Chondrocyte (in vitro differentiated cells): Measurements from ENCODE around the gene ADGRD1. TPM values are rescaled to one million over a fixed set of nuclear protein-coding genes. Genes with fewer than 3 reads are reported as not detected.

Experiments used
- DNase-seq: peaks from one replicate; pipeline ENCODE4 v3.0.0; 2021; ENCODE audit warnings: mixed read lengths, low spot score
- H3K27ac Mint-ChIP-seq: one replicate; pipeline ENCODE4 v1.8.0; 2021; ENCODE audit warnings: mild to moderate bottlenecking, moderate library complexity, mixed read lengths; ENCODE audit not compliant: unreplicated experiment
- H3K27me3 Mint-ChIP-seq: 2 replicates; pipeline ENCODE4 v1.8.0; 2021; ENCODE audit warnings: low read depth, mixed read lengths
- H3K36me3 Mint-ChIP-seq: 2 replicates; pipeline ENCODE4 v1.8.0; 2021; ENCODE audit warnings: low read depth, mixed read lengths
- H3K4me1 Mint-ChIP-seq: 2 replicates; pipeline ENCODE4 v1.8.0; 2021; ENCODE audit warnings: low read depth, mild to moderate bottlenecking, mixed read lengths
- H3K4me3 Mint-ChIP-seq: one replicate; pipeline ENCODE4 v1.8.0; 2021; ENCODE audit warnings: mild to moderate bottlenecking, moderate library complexity, mixed read lengths; ENCODE audit not compliant: unreplicated experiment
- H3K9me3 Mint-ChIP-seq: 2 replicates; pipeline ENCODE4 v1.8.0; 2021; ENCODE audit warnings: low read depth, mixed read lengths
- total RNA-seq: library from RNA; stranded (reverse); gene quantifications from 3 replicates; pipeline ENCODE4 v1.2.1, GENCODE V29; 2021
- TF ChIP-seq, protein P1 (sequence below): fragments of 200-600 bp; sonication (generic); IDR thresholded peaks from 2 replicates; pipeline ENCODE4 v1.5.0; 2021; ENCODE audit warnings: antibody characterized with exemption, mild to moderate bottlenecking, moderate library complexity

The ADGRD1 gene
- total RNA-seq, 1 donor from 2014 or later: 4.7 TPM

DNA sequence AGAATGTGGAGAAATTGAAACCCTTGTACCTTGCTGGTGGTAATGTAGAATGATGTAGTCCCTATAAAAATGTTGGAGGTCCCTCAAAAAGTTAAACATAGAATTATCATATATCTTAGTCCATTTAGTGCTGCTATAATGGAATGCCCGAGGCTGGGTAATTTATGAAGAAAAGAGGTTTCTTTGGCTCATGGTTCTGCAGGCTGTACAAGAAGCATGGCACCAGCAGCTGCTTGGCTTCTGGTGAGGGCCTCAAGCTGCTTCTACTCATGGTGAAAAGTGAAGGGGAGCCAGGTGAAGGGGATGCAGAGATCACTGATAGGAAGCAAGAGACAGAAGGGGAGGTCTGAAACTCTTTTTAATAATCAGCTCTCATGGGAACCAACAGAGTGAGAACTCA, 233.9 kb downstream of the ADGRD1 start:
- Mint-ChIP-seq H3K27ac (no peak overlapping the region), H3K9me3 (peaks cover 6% of the 10 kb centered on the region), H3K4me1 (no peaks in the 10 kb centered on the region), H3K36me3 (no peaks in the 10 kb centered on the region), H3K4me3 (no peak overlapping the region), H3K27me3 (peaks cover 20% of the 10 kb centered on the region)
- TF ChIP-seq, protein P1, sequence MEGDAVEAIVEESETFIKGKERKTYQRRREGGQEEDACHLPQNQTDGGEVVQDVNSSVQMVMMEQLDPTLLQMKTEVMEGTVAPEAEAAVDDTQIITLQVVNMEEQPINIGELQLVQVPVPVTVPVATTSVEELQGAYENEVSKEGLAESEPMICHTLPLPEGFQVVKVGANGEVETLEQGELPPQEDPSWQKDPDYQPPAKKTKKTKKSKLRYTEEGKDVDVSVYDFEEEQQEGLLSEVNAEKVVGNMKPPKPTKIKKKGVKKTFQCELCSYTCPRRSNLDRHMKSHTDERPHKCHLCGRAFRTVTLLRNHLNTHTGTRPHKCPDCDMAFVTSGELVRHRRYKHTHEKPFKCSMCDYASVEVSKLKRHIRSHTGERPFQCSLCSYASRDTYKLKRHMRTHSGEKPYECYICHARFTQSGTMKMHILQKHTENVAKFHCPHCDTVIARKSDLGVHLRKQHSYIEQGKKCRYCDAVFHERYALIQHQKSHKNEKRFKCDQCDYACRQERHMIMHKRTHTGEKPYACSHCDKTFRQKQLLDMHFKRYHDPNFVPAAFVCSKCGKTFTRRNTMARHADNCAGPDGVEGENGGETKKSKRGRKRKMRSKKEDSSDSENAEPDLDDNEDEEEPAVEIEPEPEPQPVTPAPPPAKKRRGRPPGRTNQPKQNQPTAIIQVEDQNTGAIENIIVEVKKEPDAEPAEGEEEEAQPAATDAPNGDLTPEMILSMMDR: no peak
- DNase-seq: no peak

DNA sequence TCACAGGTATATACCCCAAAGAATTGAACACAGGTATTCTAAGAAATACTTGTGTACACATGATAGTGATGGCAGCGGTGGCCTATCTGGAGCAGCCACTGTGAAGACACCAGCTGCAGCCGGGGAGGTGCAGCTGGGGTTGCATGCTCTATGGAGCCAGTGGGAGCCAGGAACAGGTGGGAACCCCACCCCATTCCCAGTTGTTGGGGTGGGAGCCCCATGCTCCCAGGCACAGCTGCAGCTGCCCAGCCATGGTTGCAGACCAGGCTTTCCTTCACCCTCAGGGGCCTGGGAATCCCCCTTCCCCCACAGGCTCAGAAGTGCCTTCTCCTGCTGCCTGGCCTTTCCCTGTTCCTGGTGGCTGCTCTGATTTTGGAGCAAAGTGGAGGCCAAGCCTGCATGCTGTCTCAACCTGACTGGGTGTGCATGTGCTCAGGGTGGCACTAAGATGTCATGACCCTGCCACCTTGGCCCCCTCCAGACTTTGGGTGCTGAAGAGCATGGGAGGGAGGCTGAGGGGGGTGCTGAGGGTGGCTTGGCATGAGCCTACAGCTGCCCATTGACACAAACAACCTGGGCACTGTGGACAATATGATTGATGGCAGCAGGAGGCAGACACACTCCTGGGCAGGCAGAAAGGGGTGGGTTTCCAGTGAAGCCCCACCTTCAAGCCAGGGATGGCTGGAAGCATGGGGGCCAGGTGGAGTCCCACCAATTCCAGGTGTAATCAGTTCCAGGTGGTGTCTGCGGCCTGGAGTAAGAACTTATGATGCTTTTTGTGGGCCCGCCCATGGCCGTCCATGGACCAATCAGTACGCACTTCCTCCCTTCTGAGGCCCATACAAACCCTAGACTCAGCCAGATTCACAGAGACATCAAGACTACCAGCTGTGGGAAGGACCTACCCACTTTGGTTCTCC, 234.7 kb downstream of the ADGRD1 start:
- Mint-ChIP-seq H3K27ac (no peak overlapping the region), H3K4me3 (no peak overlapping the region), H3K27me3 (peaks cover 28% of the 10 kb centered on the region), H3K4me1 (no peaks in the 10 kb centered on the region), H3K36me3 (no peaks in the 10 kb centered on the region), H3K9me3 (peaks cover 6% of the 10 kb centered on the region)
- TF ChIP-seq, protein P1: no peak
- no peak for DNase-seq

DNA sequence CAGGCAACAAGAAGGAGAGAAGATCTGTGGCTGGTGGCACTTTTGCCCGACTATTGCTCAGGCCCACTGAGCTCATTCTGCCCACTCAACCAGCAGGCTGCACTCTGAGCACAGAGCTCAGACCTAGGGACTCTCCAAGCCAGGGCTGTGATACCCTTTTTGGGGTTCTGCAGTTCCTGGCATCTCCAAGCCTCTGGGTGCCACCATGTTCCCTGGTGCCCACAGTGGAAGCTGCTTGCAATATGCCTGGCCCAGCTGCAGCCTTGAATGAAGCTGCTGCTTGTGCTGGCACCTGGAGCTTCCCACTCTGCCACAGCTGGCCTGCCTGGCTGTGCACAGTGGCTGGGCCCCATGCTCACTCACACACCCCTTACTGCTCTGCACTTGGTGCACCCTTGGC, 236.1 kb downstream of the ADGRD1 start:
- no peak overlapping the region for H3K27ac Mint-ChIP-seq

DNA sequence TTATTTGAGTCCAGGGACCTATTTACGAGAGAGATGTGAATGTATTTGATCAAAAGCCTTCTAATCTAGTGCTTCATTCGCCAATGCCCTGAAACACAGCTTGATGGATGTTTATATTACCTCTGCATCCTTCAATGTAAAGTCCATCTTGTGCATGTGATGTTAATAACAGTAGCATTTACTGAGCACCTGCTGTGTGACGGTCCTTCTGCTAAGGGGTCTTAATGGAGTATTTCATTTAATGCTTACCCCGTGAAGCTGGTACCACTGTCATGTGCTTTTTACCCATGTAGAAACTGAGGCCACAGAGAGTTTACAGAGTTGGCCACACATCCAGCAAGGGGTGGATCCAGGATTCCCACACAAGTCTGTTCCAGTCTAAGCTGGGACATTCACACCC, 237.3 kb downstream of the ADGRD1 start:
- Mint-ChIP-seq H3K27me3 (peaks cover 25% of the 10 kb centered on the region), H3K9me3 (no peaks in the 10 kb centered on the region), H3K4me3 (no peak overlapping the region), H3K4me1 (no peaks in the 10 kb centered on the region), H3K36me3 (no peaks in the 10 kb centered on the region), H3K27ac (no peak overlapping the region)
- DNase-seq: no peak
- TF ChIP-seq, protein P1: no peak

More for the DNA sequence above, 236.1 kb downstream of the ADGRD1 start:
- H3K4me3 Mint-ChIP-seq: no peak overlapping the region
- peaks cover 3% of the 10 kb centered on the region for H3K9me3 Mint-ChIP-seq
- DNase-seq: no peak
- TF ChIP-seq, protein P1: no peak
- no peaks in the 10 kb centered on the region for H3K36me3 Mint-ChIP-seq
- H3K27me3 Mint-ChIP-seq: peaks cover 28% of the 10 kb centered on the region
- no peaks in the 10 kb centered on the region for H3K4me1 Mint-ChIP-seq

Other genes starting within 250 kb of the ADGRD1 start
- gene RIMBP2, start 237.6 kb upstream of the ADGRD1 start, total RNA-seq: 0.18 to 0.92 TPM (median 0.30 TPM) in 3 replicates
- 28.4 to 42.6 TPM (median 40.4 TPM) in 3 replicates for gene STX2, start 114.7 kb upstream of the ADGRD1 start, total RNA-seq
- gene RAN, start 81.8 kb upstream of the ADGRD1 start, total RNA-seq: 509 to 544 TPM (median 519 TPM) in 3 replicates